GM10248 (cell line): ENCODE results near the gene IRAG1.

Experiments
- CTCF ChIA-PET: fragments of 300-600 bp; sonication (Branson Sonifier 250); formaldehyde crosslinking; extraction: SDS; loops from one replicate; lab custom pipeline; 2021; ENCODE audit warnings: antibody characterized with exemption; lab: Yijun Ruan, JAX
- POLR2A ChIA-PET: fragments of 350-650 bp; sonication (Branson Sonifier 250); formaldehyde crosslinking; extraction: SDS; loops from one replicate; lab custom pipeline; 2020; ENCODE audit warnings: antibody characterized with exemption; lab: Yijun Ruan, JAX
- DNase-seq: peaks from one replicate; pipeline ENCODE4 v3.0.0; 2012; ENCODE audit errors: extremely low spot score
- CTCF ChIP-seq: IDR thresholded peaks from 2 replicates; pipeline ENCODE4 v1.5.1; 2012; ENCODE audit warnings: mild to moderate bottlenecking, low read depth; ENCODE audit errors: extremely low read depth, missing control alignments, control extremely low read depth

IRAG1 gene

GRCh38 chr11:10720881-10721376 is 27.4 kb upstream of the IRAG1 start:
- DNase-seq = no peak
- TF ChIP-seq CTCF = no peak
- ChIA-PET CTCF (interaction anchor here (1.3 kb wide), 1 partner anchor 315 kb away, joined by 5 read pairs; no protein-coding TSS in a partner anchor), POLR2A (no interaction called here)

GRCh38 chr11:10719616-10720015 is 26.1 kb upstream of the IRAG1 start:
- no peak for TF ChIP-seq CTCF
- CTCF ChIA-PET = interaction anchor here (0.5 to 1.4 kb wide), 5 partner anchors 10 to 412 kb away, joined by 3 to 5 read pairs (median 3); no protein-coding TSS in a partner anchor
- no peak for DNase-seq
- POLR2A ChIA-PET = no interaction called here

- no peak for DNase-seq
- ChIA-PET CTCF (interaction anchor here (1.2 kb wide), 1 partner anchor 12 kb away, joined by 4 read pairs; no protein-coding TSS in a partner anchor), POLR2A (no interaction called here)
- no peak for TF ChIP-seq CTCF
Observed at GRCh38 chr11:10716543-10717259, 23.1 kb upstream of the IRAG1 start.

GRCh38 chr11:10716122-10716521 is 22.6 kb upstream of the IRAG1 start:
- CTCF ChIA-PET = no interaction called here
- no peak for DNase-seq

GRCh38 chr11:10715571-10715970 is 22.0 kb upstream of the IRAG1 start:
- DNase-seq = no peak
- TF ChIP-seq CTCF = no peak
- ChIA-PET POLR2A (no interaction called here), CTCF (no interaction called here)

More at GRCh38 chr11:10716122-10716521, 22.6 kb upstream of the IRAG1 start:
- no peak for TF ChIP-seq CTCF
- POLR2A ChIA-PET = no interaction called here

- no peak for TF ChIP-seq CTCF
- ChIA-PET POLR2A (no interaction called here), CTCF (interaction anchor here (0.9 to 3.0 kb wide), 5 partner anchors 9 to 306 kb away, joined by 3 to 6 read pairs (median 4); no protein-coding TSS in a partner anchor)
- DNase-seq = no peak
Observed at GRCh38 chr11:10709299-10710086, 15.9 kb upstream of the IRAG1 start.
